Measurements from ENCODE around the gene ZNF319.

ZNF319 gene

DNA sequence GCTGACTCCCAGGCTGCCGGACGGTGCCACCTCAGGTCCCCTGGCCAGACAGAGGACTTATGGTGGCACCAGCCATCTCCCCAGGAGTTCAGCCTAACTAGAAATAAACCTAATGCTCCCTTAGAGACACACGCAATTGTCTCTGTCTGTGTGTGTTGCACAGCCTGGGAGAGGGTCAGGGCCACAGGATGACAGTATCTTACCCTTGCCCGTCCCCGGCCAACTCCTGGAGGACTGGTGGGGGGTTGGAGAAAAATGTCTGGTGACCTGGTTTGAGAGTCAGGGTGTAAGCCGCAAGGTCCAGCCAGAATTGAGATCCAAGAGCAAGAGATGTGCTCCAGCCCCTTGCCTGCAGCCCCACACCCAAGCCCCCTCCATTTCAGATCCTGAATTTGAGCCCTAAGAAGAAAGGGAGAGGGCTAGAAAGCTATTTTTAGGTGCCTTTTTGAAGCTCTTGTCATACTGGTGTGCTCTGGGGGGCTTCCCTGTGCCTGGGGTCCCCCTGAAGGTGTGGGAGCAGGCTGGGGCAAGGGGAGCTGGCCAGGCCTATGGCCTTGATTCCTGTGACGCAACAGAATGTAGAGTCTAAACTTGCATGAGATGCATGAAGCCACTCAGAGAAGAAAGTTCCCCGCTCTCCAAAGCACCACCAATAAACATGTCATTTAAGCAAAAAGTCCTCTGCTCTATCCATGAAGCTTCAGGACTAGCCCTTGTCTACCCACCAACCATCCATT lies 12.9 kb downstream of the ZNF319 start:
- Histone ChIP-seq H3K79me2 (ENCODE audit: insufficient read depth, low read length) (no peaks in the 10 kb centered on the region), H3K27ac (ENCODE audit: low read length) (no peak overlapping the region), H4K20me1 (ENCODE audit: insufficient read depth, low read length) (peaks cover 3% of the 10 kb centered on the region; the same call in 1 of the 2 replicates), H3K27me3 (ENCODE audit: insufficient read depth, low read length, poor library complexity) (no peaks in the 10 kb centered on the region), H3K36me3 (ENCODE audit: insufficient read depth, low read length) (no peaks in the 10 kb centered on the region), H3K9ac (ENCODE audit: low read depth, low read length) (no peak overlapping the region), H3K4me1 (ENCODE audit: insufficient read depth, low read length) (no peaks in the 10 kb centered on the region), H3K4me3 (ENCODE audit: low read depth in 1 of 2, low read length in 2 of 2) (no peak overlapping the region), H2AFZ (ENCODE audit: low read depth, low read length) (no peak overlapping the region), H3K9me3 (ENCODE audit: insufficient read depth, low read length, severe bottlenecking) (no peaks in the 10 kb centered on the region), H3K4me2 (ENCODE audit: insufficient read depth, low read length) (no peak overlapping the region)
- DNase-seq (no peak), ATAC-seq (ENCODE audit: insufficient read depth, low read depth) (no peak)
- TF ChIP-seq CTCF (IDR thresholded peaks at IDR 0.05; ENCODE audit: borderline replicate concordance, extremely low read depth, low read length, poor library complexity, severe bottlenecking) (no peak), EZH2 (IDR thresholded peaks at IDR 0.05; ENCODE audit: borderline replicate concordance, low read depth, low read length, severe bottlenecking) (no peak)

DNA sequence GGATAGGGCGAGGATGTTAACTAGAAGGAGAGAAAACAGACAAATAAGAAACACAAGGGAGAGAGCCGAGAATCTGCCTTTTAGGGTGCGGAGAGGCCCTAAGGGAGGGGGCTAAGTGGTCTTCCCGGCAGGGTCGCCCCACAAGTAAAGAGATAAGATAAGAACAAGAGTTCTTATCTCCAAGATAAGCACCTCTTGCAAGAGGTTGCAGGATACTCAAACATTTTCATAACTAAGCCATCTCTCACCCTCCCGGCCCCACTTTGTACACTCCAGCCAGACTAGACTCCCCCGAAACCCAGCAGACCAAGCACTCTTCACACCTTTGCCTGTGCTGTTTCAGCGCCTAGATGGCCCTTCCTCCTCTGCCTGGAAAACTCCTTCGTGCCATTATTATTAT lies 14.3 kb downstream of the ZNF319 start:
- no peak overlapping the region for H3K4me2 ChIP-seq (ENCODE audit: insufficient read depth, low read length)
- no peak for TF ChIP-seq CTCF (IDR thresholded peaks at IDR 0.05; ENCODE audit: borderline replicate concordance, extremely low read depth, low read length, poor library complexity, severe bottlenecking)
- TF ChIP-seq EZH2 (IDR thresholded peaks at IDR 0.05; ENCODE audit: borderline replicate concordance, low read depth, low read length, severe bottlenecking): no peak
- H4K20me1 ChIP-seq (ENCODE audit: insufficient read depth, low read length): no peaks in the 10 kb centered on the region
- ATAC-seq (ENCODE audit: insufficient read depth, low read depth): no peak
- no peak overlapping the region for H3K9ac ChIP-seq (ENCODE audit: low read depth, low read length)
- no peaks in the 10 kb centered on the region for H3K4me1 ChIP-seq (ENCODE audit: insufficient read depth, low read length)
- H3K79me2 ChIP-seq (ENCODE audit: insufficient read depth, low read length): no peaks in the 10 kb centered on the region
- H3K27me3 ChIP-seq (ENCODE audit: insufficient read depth, low read length, poor library complexity): no peaks in the 10 kb centered on the region
- no peak overlapping the region for H3K4me3 ChIP-seq (ENCODE audit: low read depth in 1 of 2, low read length in 2 of 2)
- H2AFZ ChIP-seq (ENCODE audit: low read depth, low read length): no peak overlapping the region
- no peaks in the 10 kb centered on the region for H3K9me3 ChIP-seq (ENCODE audit: insufficient read depth, low read length, severe bottlenecking)
- no peak for DNase-seq
- H3K36me3 ChIP-seq (ENCODE audit: insufficient read depth, low read length): no peaks in the 10 kb centered on the region
- no peak overlapping the region for H3K27ac ChIP-seq (ENCODE audit: low read length)

DNA sequence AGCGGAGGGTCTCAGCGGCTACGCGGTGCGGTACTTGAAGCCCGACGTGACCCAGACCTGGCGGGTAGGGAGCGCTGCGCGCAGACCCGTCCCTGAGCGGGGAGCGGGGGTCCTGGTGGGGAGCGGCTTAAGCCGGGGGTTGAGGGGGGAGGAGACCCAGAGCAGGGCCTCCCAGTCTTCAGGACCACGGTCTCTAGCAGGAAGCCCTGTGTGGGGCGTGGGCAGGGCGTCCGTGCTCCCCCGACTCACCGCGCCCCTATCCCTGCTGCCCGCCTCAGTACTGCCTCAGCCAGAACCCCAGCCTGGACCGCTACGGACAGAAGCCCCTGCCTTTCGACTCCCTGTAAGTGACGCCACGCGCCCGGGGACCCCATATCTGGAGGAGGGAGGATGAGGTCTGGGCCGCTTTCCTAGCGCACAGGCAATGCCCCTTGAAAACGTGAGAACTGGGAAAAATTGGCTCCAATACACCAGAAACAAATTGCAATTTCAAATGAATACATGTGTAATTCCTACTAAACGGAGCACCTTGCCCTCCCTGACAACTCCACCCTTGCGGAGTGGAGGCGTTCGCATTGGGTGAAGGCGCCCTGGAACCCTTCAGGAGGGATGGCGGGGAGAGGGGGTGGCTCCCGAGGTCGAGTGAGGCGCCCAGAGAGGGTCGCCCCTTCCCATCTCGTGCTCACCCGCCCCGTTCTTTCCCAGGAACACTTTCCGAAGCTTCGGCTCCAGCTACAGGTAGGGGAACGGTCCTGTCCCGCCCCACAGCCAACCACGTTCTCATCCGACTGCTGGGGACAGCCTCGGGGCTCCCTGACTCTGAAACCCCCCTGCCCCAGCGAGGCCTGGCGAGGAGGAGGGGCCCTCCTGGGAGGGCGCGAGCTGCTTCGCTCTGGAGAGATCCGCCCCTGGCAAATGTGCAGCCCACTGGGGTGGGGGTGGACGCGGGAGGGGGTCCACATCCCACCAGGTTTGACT lies 15.0 kb downstream of the ZNF319 start:
- no peaks in the 10 kb centered on the region for H3K27me3 ChIP-seq (ENCODE audit: insufficient read depth, low read length, poor library complexity)
- H3K36me3 ChIP-seq (ENCODE audit: insufficient read depth, low read length): no peaks in the 10 kb centered on the region
- H4K20me1 ChIP-seq (ENCODE audit: insufficient read depth, low read length): no peaks in the 10 kb centered on the region
- no peaks in the 10 kb centered on the region for H3K79me2 ChIP-seq (ENCODE audit: insufficient read depth, low read length)
- H3K9ac ChIP-seq (ENCODE audit: low read depth, low read length): no peak overlapping the region
- no peak overlapping the region for H3K27ac ChIP-seq (ENCODE audit: low read length)
- no peaks in the 10 kb centered on the region for H3K9me3 ChIP-seq (ENCODE audit: insufficient read depth, low read length, severe bottlenecking)
- no peak overlapping the region for H3K4me3 ChIP-seq (ENCODE audit: low read depth in 1 of 2, low read length in 2 of 2)
- no peak overlapping the region for H3K4me2 ChIP-seq (ENCODE audit: insufficient read depth, low read length)
- no peak overlapping the region for H2AFZ ChIP-seq (ENCODE audit: low read depth, low read length)
- no peak for DNase-seq
- no peak for ATAC-seq (ENCODE audit: insufficient read depth, low read depth)
- TF ChIP-seq CTCF (IDR thresholded peaks at IDR 0.05; ENCODE audit: borderline replicate concordance, extremely low read depth, low read length, poor library complexity, severe bottlenecking) (no peak), EZH2 (IDR thresholded peaks at IDR 0.05; ENCODE audit: borderline replicate concordance, low read depth, low read length, severe bottlenecking) (no peak)
- H3K4me1 ChIP-seq (ENCODE audit: insufficient read depth, low read length): no peaks in the 10 kb centered on the region
